Measurements from ENCODE around the gene INTS15.

The INTS15 gene

DNA sequence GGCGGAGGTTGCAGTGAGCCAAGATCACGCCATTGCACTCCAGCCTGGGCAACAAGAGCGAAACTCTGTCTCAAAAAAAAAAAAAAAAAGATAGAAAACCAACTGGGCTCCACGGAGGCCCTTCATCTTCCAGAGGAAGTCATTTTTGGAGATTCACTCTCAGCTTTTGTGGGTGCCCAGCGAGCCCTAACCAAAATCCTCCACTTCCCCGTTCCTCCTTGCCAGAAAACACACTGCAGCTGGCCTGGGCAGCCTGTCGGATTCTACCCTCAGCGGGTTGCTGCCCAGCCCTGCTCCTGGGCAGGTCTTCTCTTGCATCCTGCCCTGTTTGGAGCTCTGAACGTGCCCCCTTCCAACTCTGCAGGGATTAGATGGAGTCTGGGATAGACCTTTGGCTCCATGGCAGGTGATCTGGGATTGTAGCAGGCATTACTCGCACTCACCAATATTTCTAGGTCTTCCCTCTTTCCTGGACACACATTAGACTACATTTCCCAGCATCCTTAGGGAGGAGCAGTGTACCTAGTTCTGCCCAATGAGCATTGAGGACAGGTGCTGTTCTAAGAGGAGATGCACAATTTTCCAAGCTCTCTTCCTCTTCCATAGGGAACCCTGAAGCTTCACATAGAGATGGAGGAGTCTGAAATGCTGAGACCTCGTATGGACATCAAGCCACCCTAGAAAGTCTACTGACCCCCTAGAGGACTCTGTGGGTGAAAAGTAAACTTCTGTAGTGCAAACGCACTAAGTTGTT lies 43.1 kb upstream of the INTS15 start:
- Histone ChIP-seq H3F3A (ENCODE audit: low read depth) (no peaks in the 10 kb centered on the region), H3K4me2 (ENCODE audit: low read depth, low read length, poor library complexity, severe bottlenecking) (no peak overlapping the region), H3K9ac (ENCODE audit: low read depth, low read length, poor library complexity, severe bottlenecking) (no peak overlapping the region), H2AFZ (ENCODE audit: low read length) (no peak overlapping the region), H3K79me2 (ENCODE audit: insufficient read depth, low read length) (no peaks in the 10 kb centered on the region), H3K4me1 (ENCODE audit: insufficient read depth, low read length, poor library complexity, severe bottlenecking) (no peaks in the 10 kb centered on the region), H3K9me3 (ENCODE audit: insufficient read depth, low read depth, low read length) (no peaks in the 10 kb centered on the region), H4K20me1 (ENCODE audit: insufficient read depth, low read length, poor library complexity, severe bottlenecking) (no peaks in the 10 kb centered on the region), H3K9me2 (replicated peaks; ENCODE audit: low read depth, low read length) (no peaks in the 10 kb centered on the region), H3K27me3 (ENCODE audit: insufficient read depth, low read length, poor library complexity, severe bottlenecking) (no peaks in the 10 kb centered on the region), H3K4me3 (ENCODE audit: low read length, poor library complexity, severe bottlenecking) (no peak overlapping the region), H3K36me3 (ENCODE audit: insufficient read depth, low read length) (no peaks in the 10 kb centered on the region)
- no peak for TF ChIP-seq CTCF (conservative IDR thresholded peaks at IDR 0.05; ENCODE audit: low read length)
- no peak for TF ChIP-seq EZH2phosphoT487 (IDR thresholded peaks at IDR 0.05; ENCODE audit: borderline replicate concordance)

DNA sequence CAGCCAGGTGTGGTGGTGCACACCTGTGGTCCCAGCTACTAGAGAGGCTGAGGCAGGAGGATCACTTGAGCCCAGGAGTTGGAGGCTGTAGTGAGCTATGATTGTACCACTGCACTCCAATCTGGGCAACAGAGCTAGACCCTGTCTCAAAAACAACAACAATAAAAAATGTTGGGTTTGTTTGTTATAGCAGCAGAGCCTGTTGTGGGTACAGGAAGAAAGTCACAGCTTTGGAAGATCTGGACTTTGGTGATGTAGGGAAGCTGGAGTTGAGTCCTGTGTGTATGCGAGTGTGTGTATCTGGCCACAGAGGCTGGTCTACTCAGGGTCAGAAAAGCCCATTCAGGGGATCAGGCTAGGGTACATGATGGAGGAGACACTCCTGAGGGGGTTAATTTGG lies 42.4 kb upstream of the INTS15 start:
- Histone ChIP-seq H4K20me1 (ENCODE audit: insufficient read depth, low read length, poor library complexity, severe bottlenecking) (no peaks in the 10 kb centered on the region), H3K4me1 (ENCODE audit: insufficient read depth, low read length, poor library complexity, severe bottlenecking) (no peaks in the 10 kb centered on the region), H2AFZ (ENCODE audit: low read length) (no peak overlapping the region), H3F3A (ENCODE audit: low read depth) (no peaks in the 10 kb centered on the region), H3K79me2 (ENCODE audit: insufficient read depth, low read length) (no peaks in the 10 kb centered on the region), H3K4me3 (ENCODE audit: low read length, poor library complexity, severe bottlenecking) (no peak overlapping the region), H3K9ac (ENCODE audit: low read depth, low read length, poor library complexity, severe bottlenecking) (no peak overlapping the region), H3K4me2 (ENCODE audit: low read depth, low read length, poor library complexity, severe bottlenecking) (no peak overlapping the region), H3K9me3 (ENCODE audit: insufficient read depth, low read depth, low read length) (no peaks in the 10 kb centered on the region), H3K27me3 (ENCODE audit: insufficient read depth, low read length, poor library complexity, severe bottlenecking) (no peaks in the 10 kb centered on the region), H3K9me2 (replicated peaks; ENCODE audit: low read depth, low read length) (no peaks in the 10 kb centered on the region), H3K36me3 (ENCODE audit: insufficient read depth, low read length) (no peaks in the 10 kb centered on the region)
- TF ChIP-seq CTCF (conservative IDR thresholded peaks at IDR 0.05; ENCODE audit: low read length), result no peak
- no peak for TF ChIP-seq EZH2phosphoT487 (IDR thresholded peaks at IDR 0.05; ENCODE audit: borderline replicate concordance)

GRCh38 chr7:6551016-6551511 lies 38.8 kb upstream of the INTS15 start, which contains the start of gene GRID2IP:
Gene GRID2IP, minus strand, starts transcription at chr7:6551461. Its CDS starts 25 bp downstream, at chr7:6551436.
- H3K4me3 ChIP-seq (ENCODE audit: low read length, poor library complexity, severe bottlenecking), result no peak within 1 kb of the TSS
- H3K9me3 ChIP-seq (ENCODE audit: insufficient read depth, low read depth, low read length), result no peaks in the 10 kb centered on the region
- H3F3A ChIP-seq (ENCODE audit: low read depth), result no peaks in the 10 kb centered on the region
- no peak within 1 kb of the TSS for H2AFZ ChIP-seq (ENCODE audit: low read length)
- no peaks in the 10 kb centered on the region for H3K27me3 ChIP-seq (ENCODE audit: insufficient read depth, low read length, poor library complexity, severe bottlenecking)
- no peaks in the 10 kb centered on the region for H3K36me3 ChIP-seq (ENCODE audit: insufficient read depth, low read length)
- no peak within 1 kb of the TSS for H3K9ac ChIP-seq (ENCODE audit: low read depth, low read length, poor library complexity, severe bottlenecking)
- H3K4me2 ChIP-seq (ENCODE audit: low read depth, low read length, poor library complexity, severe bottlenecking), result no peak within 1 kb of the TSS
- H3K4me1 ChIP-seq (ENCODE audit: insufficient read depth, low read length, poor library complexity, severe bottlenecking), result no peaks in the 10 kb centered on the region
- no peaks in the 10 kb centered on the region for H3K9me2 ChIP-seq (replicated peaks; ENCODE audit: low read depth, low read length)
- H4K20me1 ChIP-seq (ENCODE audit: insufficient read depth, low read length, poor library complexity, severe bottlenecking), result no peaks in the 10 kb centered on the region
- TF ChIP-seq CTCF (conservative IDR thresholded peaks at IDR 0.05; ENCODE audit: low read length), result no peak
- no peak for TF ChIP-seq EZH2phosphoT487 (IDR thresholded peaks at IDR 0.05; ENCODE audit: borderline replicate concordance)
- H3K79me2 ChIP-seq (ENCODE audit: insufficient read depth, low read length), result no peaks in the 10 kb centered on the region
